ENCODE measurements around the gene COL1A1.
A peak's percentile ranks its signal among the peaks of the same experiment; 100 is the strongest.

COL1A1 gene

GRCh38 chr17:50154604-50155003 lies 46.8 kb downstream of the COL1A1 start:
- DNase-seq (ENCODE audit: low read depth in 2 of 2): no peak

DNA sequence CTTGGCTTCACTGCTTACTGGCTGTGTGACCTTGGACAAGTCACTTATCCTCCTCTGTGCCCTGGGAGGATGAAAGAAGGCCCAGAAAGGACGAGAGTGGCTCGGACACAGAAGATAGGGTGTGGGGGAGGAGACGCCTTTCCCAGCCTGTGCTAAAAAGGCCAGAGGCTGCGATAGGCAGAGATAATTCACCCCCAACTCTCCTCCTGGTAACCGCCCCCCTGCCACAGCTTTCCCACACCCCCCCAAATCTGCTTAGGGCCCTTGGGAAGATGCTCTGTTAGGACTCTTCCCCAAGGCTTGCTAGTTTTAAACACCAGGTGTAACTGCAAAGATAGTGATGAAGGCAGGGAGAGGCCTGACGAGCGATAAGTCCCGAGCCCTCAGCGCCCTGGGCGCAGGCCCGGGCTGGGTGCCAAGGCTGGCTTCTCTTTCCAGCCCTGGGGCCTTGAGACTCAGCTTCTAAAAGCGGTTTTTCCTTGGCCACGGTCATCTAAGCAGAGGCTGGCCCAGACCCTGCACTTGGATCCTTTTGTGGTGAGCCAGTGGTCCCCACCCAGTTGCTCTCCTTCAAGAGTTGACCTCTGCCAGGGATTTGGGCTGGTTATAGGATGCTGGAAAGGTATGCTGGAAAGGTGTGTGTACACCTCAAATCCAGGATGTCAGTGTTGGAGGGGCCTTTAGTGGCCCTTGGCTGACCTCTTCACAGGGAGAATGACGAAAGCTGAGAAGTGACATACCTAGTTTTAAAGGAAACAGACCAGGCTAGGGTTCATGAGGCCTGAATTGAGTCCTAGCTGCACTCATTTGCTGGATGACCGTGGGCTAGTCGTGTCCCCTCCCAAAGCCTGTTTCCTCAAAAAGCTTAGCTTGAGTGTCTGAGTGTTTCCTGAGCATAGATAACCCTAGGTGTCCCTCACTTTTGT lies 47.5 kb downstream of the COL1A1 start:
- no peak for DNase-seq (ENCODE audit: low read depth in 2 of 2)

- DNase-seq (ENCODE audit: low read depth in 2 of 2): no peak
These were observed 48.7 kb downstream of the COL1A1 start for GRCh38 chr17:50152736-50153135.

GRCh38 chr17:50151937-50152547 lies 49.4 kb downstream of the COL1A1 start:
- DNase-seq (ENCODE audit: low read depth in 2 of 2): no peak

- peak; percentile 72 to 80 for DNase-seq (ENCODE audit: low read depth in 2 of 2)
These were observed 50.1 kb downstream of the COL1A1 start for GRCh38 chr17:50151041-50151936.

DNA sequence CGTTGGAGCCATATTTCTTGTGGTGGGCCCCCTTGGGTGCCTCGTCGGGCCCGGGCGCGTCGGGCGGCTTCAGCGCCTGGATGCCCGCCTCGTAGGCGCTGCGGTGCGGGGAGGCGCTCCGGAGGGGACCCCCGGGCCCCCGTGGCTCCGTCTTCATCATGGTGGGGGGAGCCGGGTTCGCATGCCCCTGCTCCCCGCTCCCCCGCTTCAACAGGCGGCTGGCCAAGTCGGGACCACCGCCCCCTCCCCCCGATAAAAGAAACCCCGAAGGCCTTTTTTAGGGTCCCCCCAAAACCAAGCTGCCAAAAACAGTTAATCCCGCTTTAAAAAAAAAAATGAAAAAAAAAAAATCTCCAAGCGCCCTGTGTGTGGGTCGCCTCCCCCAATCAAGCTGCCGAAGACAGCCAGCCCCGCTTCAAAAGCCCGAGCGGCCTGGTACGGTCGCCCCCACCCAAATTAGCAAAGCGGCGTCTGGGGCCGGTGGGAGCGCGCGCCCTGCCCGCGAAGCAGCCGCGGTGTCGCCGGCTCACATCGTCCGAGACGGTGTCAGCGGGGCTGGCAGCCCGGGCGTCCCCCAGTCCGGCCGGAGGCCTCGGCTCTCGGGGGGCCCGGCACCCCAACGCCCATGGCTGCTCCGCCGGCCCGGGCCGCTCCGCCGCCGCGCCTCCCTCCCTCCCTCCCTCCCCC lies 50.9 kb downstream of the COL1A1 start, which contains the start of gene PPP1R9B:
Gene PPP1R9B (minus strand): TSS at position 324 of the 687 bp plus-strand sequence. CDS start 164 bp downstream, at position 160.
- DNase-seq (ENCODE audit: low read depth in 2 of 2): no peak

DNA sequence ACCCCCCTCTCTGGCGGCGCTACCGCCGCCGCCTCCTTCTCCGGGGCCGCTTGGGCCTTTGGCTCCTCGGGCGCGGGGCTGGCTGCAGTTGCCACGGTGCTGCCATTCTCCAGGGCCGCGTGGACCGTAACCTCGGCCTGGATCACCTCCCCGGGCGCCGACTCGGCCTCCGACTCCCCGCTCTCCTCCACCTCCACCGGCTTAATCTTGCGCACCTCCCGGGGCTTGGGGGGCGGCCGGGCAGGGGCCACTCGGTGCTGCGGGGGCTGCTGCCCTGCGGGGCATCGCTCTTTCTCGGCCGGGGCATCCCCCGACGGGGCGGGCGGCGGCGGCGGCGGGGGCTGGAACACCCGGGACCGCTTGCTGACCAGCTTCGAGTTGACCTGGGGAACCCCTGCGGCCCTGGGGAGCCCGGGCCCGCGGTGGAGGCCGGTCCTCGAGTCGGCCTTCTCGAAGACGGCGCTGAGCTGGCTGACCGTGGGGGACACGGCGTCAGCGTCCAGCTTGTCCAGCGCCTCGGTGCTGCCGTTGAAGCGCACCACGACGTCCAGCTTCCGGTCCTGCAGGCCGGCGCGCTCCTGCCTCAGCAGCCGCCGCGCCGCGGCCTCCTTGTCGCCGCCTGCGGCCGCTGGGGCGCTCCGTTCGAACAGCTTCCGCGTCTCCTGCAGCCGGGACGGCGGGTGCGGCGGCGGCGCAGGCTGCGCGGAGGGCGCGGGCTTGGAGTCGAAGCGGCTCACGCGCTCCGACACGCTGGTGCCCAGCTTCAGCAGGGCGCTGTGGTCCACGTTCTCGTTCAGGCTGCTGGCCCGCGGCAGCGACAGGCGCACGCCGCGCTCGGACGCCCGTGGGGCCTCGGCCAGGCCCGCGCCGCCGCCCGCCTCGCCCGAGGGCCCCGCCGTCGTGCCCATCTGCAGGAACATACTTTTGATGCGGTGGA lies 51.7 kb downstream of the COL1A1 start:
- DNase-seq (ENCODE audit: low read depth in 2 of 2): peak in 1 of 2 donors; percentile 59

GRCh38 chr17:50149091-50149416 lies 52.4 kb downstream of the COL1A1 start:
- DNase-seq (ENCODE audit: low read depth in 2 of 2): no peak

- DNase-seq (ENCODE audit: low read depth in 2 of 2): peak; percentile 87 to 89
These were observed 53.0 kb downstream of the COL1A1 start for GRCh38 chr17:50148226-50149090.

- no peak for DNase-seq (ENCODE audit: low read depth in 2 of 2)
These were observed 53.6 kb downstream of the COL1A1 start for GRCh38 chr17:50147841-50148225.

DNA sequence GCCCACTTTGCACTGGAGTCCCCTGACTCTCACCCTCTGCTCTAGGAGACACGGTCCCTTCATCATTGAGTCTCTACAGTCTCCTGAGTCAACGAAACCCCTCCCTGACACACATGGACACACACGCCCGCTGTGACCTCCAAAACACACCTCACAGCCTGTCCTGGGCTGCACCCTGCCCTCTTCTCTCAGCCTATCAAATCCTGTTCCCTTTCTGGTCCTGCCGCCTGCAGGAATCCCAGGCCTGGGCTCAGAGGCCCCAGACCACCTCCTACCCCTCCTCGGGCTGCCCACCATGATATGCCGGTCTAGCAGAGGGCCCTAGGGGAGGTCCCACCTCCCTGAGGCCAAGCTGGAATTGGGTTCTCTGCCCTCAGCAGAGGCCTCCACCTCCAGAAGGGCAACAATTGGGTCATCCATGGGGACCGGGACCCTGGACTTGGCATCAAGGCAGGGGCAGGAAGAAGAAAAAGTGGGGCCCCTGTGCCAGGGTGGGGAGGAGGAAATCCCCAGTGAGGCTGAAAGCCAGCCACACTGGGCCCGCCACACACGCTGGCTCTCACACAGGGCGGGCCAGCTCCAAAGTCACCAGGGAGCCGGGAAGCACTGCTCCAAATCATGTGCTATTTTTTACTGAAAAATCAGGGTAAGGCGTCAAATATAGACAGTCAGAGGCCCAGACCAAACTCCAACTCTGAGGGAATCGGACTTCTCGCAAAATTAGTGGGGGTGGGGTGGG lies 54.3 kb downstream of the COL1A1 start:
- no peak for DNase-seq (ENCODE audit: low read depth in 2 of 2)

GRCh38 chr17:50146230-50146926 lies 55.1 kb downstream of the COL1A1 start:
- DNase-seq (ENCODE audit: low read depth in 2 of 2): no peak

GRCh38 chr17:50145532-50146229 lies 55.8 kb downstream of the COL1A1 start:
- DNase-seq (ENCODE audit: low read depth in 2 of 2): no peak

DNA sequence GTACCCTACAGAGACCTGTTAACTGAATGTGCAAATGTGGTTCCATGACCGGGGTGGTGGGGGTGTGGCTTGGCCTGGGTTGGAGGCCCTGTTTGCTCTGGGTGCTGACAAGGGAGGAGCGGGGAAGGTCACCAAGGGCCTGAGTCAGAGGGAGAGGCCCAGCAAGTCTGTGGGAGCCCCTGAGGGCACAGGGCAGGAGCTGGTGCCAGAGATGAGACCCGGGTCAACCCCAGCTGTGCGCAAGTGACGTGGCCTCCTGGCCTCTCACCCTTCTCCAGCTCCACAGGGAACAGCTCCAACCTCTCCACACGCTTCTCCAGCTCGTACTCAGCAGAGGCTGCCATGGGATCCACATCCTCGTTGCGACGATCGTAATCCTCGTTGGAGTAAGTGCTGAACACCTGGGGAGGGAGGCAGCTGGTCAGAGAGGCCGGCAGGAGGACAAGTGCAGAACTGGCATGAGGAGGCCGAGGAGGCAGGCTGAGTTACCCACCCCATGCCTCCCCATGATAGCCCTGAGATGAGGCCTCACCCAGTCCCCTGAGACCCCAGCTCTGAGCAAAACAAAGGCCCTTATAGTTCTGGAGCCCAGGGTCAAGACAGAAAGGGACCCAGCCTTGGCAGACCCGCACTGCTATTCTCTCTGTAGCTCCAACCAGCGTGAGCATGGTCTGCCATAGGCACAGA lies 56.4 kb downstream of the COL1A1 start:
- DNase-seq (ENCODE audit: low read depth in 2 of 2): no peak

DNA sequence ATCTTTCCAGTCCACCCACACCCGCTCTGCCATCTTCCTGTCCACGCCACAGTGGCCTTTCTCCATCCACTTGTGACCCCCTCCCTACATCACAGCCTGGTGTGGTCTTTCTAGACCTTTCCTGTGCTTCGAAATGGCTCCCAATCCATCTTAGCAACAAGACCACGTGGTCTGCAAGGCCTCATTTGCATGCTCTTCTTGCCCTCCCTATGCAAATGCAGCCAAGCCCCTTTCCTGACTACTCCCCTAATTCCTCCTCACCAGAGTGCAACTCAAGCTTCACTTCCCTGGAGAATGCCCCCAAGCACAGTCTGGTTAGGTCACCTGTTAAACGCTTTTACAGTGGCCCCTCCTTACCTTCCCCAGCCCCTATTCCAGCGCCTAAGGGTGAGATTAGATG lies 57.1 kb downstream of the COL1A1 start:
- no peak for DNase-seq (ENCODE audit: low read depth in 2 of 2)

DNA sequence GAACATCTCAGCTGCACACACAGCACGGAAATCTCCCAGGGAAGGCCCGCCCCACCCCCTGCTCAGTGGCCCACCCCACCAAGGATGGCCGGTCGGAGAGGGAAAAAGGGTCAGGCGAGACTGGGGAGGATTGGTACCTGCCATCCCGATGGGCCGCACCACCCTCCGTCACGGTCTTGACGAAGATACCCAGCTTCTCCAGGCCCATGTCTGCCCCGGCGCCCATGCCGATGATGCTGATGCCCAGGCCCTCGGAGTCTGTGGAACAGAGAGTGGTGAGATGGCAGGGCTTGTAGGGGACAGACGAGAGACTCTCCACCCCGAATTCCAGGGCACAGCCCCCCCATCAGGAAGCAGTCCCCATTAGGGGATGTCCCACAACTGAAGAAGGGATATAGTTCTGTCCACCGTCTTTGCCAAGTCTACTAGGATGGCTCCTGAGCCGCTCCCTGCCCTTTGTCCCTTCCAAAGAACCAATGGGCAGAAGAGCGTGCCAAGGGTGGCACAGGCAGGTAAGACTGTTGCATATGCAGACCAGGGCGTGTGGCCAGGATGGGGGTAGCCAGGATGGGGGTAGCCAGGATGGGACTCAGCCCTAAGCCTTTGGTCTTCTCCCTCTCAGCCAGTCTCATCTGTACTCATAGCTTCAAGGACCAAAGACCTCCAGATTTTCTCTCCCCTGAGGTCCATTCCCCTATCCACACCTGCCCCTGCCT lies 57.8 kb downstream of the COL1A1 start:
- no peak for DNase-seq (ENCODE audit: low read depth in 2 of 2)
